ENCODE results near the gene RSPH3. TPM values are rescaled to one million over a fixed set of nuclear protein-coding genes. Genes with fewer than 3 reads are reported as not detected.

The RSPH3 gene
- total RNA-seq, 1 experiment from 2014 or later = 24.7 TPM

DNA sequence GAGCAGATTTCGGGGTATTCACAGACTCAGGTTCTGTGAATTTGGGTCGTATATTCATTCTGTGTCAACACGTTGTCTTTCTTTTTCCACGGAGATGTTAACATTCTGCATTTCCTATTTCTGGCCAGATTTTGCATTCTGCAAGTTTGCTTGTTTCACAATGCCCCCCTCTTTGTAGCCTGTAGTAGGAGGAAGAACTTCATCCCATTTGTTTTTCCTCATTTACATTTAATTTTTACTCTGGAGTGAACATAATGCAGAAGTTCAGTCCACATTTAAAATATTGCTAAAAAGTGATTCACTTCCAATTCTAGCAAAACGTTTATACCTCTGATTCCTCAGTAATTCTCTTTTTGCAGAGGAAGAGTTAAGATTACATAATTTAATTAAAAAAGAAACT is 31.8 kb upstream of the RSPH3 start:
- CTCF ChIA-PET = interaction anchor here (1.2 kb wide), 1 partner anchor 11 kb away, joined by 4 read pairs; no protein-coding TSS in a partner anchor
- BruUV-seq (replicated peaks) = no TSS peak
- RAD21 ChIA-PET (ENCODE audit: low non-redundant PET in 1 of 2, low total read pairs in 2 of 2, uncharacterized antibody in 2 of 2, unreplicated experiment in 2 of 2) = no interaction called here
- no peaks in the 10 kb centered on the region for H3K4me1 ChIP-seq (ENCODE audit: control insufficient read depth in 1 of 2, insufficient read depth in 2 of 2, low read length in 2 of 2)
- no peak overlapping the region for H3K9ac ChIP-seq (ENCODE audit: low read length)
- H4K20me1 ChIP-seq (ENCODE audit: insufficient read depth) = no peaks in the 10 kb centered on the region
- POLR2A ChIA-PET = no interaction called here
- no peak for DNase-seq (ENCODE audit: low read depth, low spot score)
- no peak for ATAC-seq
- H3K79me2 ChIP-seq (ENCODE audit: insufficient read depth, low read length) = no peaks in the 10 kb centered on the region
- H3K36me3 ChIP-seq (ENCODE audit: control insufficient read depth in 1 of 2, insufficient read depth in 2 of 2, low read length in 2 of 2) = no peaks in the 10 kb centered on the region
- H2AFZ ChIP-seq (ENCODE audit: low read depth, low read length, poor library complexity, severe bottlenecking) = no peak overlapping the region
- no peaks in the 10 kb centered on the region for H3K9me2 ChIP-seq (ENCODE audit: insufficient read depth)
- no peak for TF ChIP-seq RAD21 (IDR thresholded peaks at IDR 0.05; ENCODE audit: low read depth)
- TF ChIP-seq, protein P1, sequence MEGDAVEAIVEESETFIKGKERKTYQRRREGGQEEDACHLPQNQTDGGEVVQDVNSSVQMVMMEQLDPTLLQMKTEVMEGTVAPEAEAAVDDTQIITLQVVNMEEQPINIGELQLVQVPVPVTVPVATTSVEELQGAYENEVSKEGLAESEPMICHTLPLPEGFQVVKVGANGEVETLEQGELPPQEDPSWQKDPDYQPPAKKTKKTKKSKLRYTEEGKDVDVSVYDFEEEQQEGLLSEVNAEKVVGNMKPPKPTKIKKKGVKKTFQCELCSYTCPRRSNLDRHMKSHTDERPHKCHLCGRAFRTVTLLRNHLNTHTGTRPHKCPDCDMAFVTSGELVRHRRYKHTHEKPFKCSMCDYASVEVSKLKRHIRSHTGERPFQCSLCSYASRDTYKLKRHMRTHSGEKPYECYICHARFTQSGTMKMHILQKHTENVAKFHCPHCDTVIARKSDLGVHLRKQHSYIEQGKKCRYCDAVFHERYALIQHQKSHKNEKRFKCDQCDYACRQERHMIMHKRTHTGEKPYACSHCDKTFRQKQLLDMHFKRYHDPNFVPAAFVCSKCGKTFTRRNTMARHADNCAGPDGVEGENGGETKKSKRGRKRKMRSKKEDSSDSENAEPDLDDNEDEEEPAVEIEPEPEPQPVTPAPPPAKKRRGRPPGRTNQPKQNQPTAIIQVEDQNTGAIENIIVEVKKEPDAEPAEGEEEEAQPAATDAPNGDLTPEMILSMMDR (IDR thresholded peaks at IDR 0.05 in 2 of 3, conservative IDR thresholded peaks at IDR 0.05 in 1 of 3; ENCODE audit: borderline replicate concordance in 1 of 3, insufficient read depth in 1 of 3, low read depth in 2 of 3, low read length in 2 of 3) = no peak
- no peak for TF ChIP-seq YY1 (IDR thresholded peaks at IDR 0.05; ENCODE audit: extremely low read depth, insufficient replicate concordance, low read depth, low read length)
- no peak for TF ChIP-seq CEBPB (IDR thresholded peaks at IDR 0.05; ENCODE audit: low read depth)
- no peak for TF ChIP-seq POLR2AphosphoS5 (IDR thresholded peaks at IDR 0.05; ENCODE audit: low read depth, low read length)
- no peak for TF ChIP-seq EZH2phosphoT487 (IDR thresholded peaks at IDR 0.05; ENCODE audit: borderline replicate concordance)
- no peak for TF ChIP-seq FOSL1 (IDR thresholded peaks at IDR 0.05; ENCODE audit: low read depth)
- no peak for TF ChIP-seq SP1 (IDR thresholded peaks at IDR 0.05; ENCODE audit: low read depth)
- no peak for TF ChIP-seq ZNF274 (IDR thresholded peaks at IDR 0.05; ENCODE audit: low read depth, low read length)
- no peak for TF ChIP-seq JUND (IDR thresholded peaks at IDR 0.05)
- no peak for TF ChIP-seq TCF7L2 (IDR thresholded peaks at IDR 0.05; ENCODE audit: borderline replicate concordance, extremely low read depth, insufficient read depth, insufficient read length)
- TF ChIP-seq SIN3A (IDR thresholded peaks at IDR 0.05; ENCODE audit: low read depth) = no peak
- no peak for TF ChIP-seq EGR1 (IDR thresholded peaks at IDR 0.05; ENCODE audit: low read depth)
- TF ChIP-seq CBX3 (IDR thresholded peaks at IDR 0.05; ENCODE audit: low read depth) = no peak
- TF ChIP-seq, protein P2, sequence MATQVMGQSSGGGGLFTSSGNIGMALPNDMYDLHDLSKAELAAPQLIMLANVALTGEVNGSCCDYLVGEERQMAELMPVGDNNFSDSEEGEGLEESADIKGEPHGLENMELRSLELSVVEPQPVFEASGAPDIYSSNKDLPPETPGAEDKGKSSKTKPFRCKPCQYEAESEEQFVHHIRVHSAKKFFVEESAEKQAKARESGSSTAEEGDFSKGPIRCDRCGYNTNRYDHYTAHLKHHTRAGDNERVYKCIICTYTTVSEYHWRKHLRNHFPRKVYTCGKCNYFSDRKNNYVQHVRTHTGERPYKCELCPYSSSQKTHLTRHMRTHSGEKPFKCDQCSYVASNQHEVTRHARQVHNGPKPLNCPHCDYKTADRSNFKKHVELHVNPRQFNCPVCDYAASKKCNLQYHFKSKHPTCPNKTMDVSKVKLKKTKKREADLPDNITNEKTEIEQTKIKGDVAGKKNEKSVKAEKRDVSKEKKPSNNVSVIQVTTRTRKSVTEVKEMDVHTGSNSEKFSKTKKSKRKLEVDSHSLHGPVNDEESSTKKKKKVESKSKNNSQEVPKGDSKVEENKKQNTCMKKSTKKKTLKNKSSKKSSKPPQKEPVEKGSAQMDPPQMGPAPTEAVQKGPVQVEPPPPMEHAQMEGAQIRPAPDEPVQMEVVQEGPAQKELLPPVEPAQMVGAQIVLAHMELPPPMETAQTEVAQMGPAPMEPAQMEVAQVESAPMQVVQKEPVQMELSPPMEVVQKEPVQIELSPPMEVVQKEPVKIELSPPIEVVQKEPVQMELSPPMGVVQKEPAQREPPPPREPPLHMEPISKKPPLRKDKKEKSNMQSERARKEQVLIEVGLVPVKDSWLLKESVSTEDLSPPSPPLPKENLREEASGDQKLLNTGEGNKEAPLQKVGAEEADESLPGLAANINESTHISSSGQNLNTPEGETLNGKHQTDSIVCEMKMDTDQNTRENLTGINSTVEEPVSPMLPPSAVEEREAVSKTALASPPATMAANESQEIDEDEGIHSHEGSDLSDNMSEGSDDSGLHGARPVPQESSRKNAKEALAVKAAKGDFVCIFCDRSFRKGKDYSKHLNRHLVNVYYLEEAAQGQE (IDR thresholded peaks at IDR 0.05; ENCODE audit: low read depth) = no peak
- TF ChIP-seq, protein P3, sequence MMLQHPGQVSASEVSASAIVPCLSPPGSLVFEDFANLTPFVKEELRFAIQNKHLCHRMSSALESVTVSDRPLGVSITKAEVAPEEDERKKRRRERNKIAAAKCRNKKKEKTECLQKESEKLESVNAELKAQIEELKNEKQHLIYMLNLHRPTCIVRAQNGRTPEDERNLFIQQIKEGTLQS (IDR thresholded peaks at IDR 0.05) = no peak
- no peak for TF ChIP-seq SRF (IDR thresholded peaks at IDR 0.05; ENCODE audit: low read depth)
- TF ChIP-seq EZH2 (IDR thresholded peaks at IDR 0.05) = no peak
- TF ChIP-seq ELF1 (IDR thresholded peaks at IDR 0.05; ENCODE audit: borderline replicate concordance, low read depth) = no peak
- no peak overlapping the region for H3K4me3 ChIP-seq (replicated peaks in 1 of 2; ENCODE audit: low read depth in 1 of 2, low read length in 2 of 2)
- H3K27me3 ChIP-seq (ENCODE audit: insufficient read depth, low read length) = no peaks in the 10 kb centered on the region
- no peak overlapping the region for H3K4me2 ChIP-seq (ENCODE audit: low read length)
- no peaks in the 10 kb centered on the region for H3K9me3 ChIP-seq (ENCODE audit: control insufficient read depth in 1 of 2, insufficient read depth in 1 of 2, low read depth in 1 of 2, low read length in 2 of 2)
- intact Hi-C loops (cut with micrococcal nuclease) = no loop called here
- no peak overlapping the region for H3K27ac ChIP-seq (ENCODE audit: low read depth, low read length)

All from HCT116 (cell line).